Measurements from ENCODE around the gene SRI. TPM values are rescaled to one million over a fixed set of nuclear protein-coding genes. Genes with fewer than 3 reads are reported as not detected.

SRI gene
- total and polyA plus RNA-seq, 8 donors: 18.6 to 78.1 (median 42.1) TPM

- DNase-seq: no peak
- H3K27ac ChIP-seq: no peak overlapping the region
- intact Hi-C loops (cut with DNase I): no loop called here
- peaks cover 0 to 7% (median 7%) of the 10 kb centered on the region in 3 donors for H3K4me1 ChIP-seq
- FAIRE-seq: no peak
- no peak overlapping the region for H3K4me3 ChIP-seq
- no peaks in the 10 kb centered on the region for H3K27me3 ChIP-seq
- ATAC-seq: no peak
- TF ChIP-seq, protein P1, sequence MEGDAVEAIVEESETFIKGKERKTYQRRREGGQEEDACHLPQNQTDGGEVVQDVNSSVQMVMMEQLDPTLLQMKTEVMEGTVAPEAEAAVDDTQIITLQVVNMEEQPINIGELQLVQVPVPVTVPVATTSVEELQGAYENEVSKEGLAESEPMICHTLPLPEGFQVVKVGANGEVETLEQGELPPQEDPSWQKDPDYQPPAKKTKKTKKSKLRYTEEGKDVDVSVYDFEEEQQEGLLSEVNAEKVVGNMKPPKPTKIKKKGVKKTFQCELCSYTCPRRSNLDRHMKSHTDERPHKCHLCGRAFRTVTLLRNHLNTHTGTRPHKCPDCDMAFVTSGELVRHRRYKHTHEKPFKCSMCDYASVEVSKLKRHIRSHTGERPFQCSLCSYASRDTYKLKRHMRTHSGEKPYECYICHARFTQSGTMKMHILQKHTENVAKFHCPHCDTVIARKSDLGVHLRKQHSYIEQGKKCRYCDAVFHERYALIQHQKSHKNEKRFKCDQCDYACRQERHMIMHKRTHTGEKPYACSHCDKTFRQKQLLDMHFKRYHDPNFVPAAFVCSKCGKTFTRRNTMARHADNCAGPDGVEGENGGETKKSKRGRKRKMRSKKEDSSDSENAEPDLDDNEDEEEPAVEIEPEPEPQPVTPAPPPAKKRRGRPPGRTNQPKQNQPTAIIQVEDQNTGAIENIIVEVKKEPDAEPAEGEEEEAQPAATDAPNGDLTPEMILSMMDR (IDR thresholded peaks at IDR 0.05): no peak
- no peaks in the 10 kb centered on the region for H3K36me3 ChIP-seq
- no peaks in the 10 kb centered on the region for H3K9me3 ChIP-seq
- 35 to 53% methylated on average over 1 of the region's 1 CpG for WGBS, 2 donors
Measured at GRCh38 chr7:88156356-88156755, 63.5 kb downstream of the SRI start.

GRCh38 chr7:88155756-88156155 lies 64.1 kb downstream of the SRI start:
- Histone ChIP-seq H3K4me1 (peaks cover 0 to 13% (median 9%) of the 10 kb centered on the region in 3 donors), H3K36me3 (no peaks in the 10 kb centered on the region), H3K27ac (no peak overlapping the region), H3K27me3 (no peaks in the 10 kb centered on the region), H3K4me3 (no peak overlapping the region), H3K9me3 (no peaks in the 10 kb centered on the region)
- intact Hi-C loops (cut with DNase I): no loop called here
- FAIRE-seq (no peak), DNase-seq (no peak), ATAC-seq (no peak)
- TF ChIP-seq, protein P1 (IDR thresholded peaks at IDR 0.05): no peak
- 79 to 86% methylated on average over 4 of the region's 4 CpGs for WGBS, 2 donors

Other genes with a start within 250 kb of the SRI start
- gene STEAP4, start 86.9 kb upstream of the SRI start, total RNA-seq: 10 to 100 TPM in 3 of 6 donors, 1 to 10 TPM in 3; 4.2 to 15.0 (median 11.0) TPM
- gene STEAP4, start 86.9 kb upstream of the SRI start, polyA plus RNA-seq: 1 to 10 TPM; 3.2 to 4.2 TPM

All from pancreas (tissue), 10 donors.